ENCODE data around the gene KRT5. TPM values are rescaled to one million over a fixed set of nuclear protein-coding genes. Genes with fewer than 3 reads are reported as not detected.

KRT5 gene
- polyA plus RNA-seq, 1 of the 3 experiments (the other 2 are of a cell fraction), result not detected

DNA sequence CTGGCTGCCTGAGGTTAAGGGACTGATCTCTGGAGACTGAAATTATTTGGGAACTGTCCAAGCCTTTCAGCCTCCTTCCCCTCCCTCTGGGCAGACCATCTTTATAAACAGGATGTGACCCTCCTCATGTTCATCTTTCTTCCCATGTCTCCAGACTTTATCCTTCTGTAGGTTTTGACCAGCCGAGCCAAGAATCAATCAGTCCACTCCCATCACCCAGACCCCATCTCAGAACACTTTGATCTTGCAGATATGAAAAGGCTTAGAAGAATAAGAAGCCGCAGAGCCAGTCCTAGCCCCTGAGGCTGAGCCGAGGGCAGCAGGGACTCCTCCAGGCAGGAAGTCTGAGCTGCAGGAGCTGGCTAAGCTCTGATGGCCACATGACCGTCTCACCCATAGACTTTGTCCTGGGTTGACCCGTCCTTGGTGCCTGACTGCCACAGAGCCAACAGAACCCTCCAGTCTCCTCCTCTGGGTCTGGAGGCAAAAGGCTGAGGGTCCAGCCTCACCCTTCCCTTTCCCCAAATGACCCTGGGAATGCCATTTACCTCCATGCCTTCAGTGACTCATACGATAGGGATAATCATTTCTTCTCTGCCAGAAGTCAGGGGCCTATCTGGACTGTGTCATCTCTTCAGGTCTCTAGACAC is 31.1 kb upstream of the KRT5 start:
- Histone ChIP-seq H4K20me1 (ENCODE audit: insufficient read depth) (no peaks in the 10 kb centered on the region), H3K79me2 (ENCODE audit: insufficient read depth) (no peaks in the 10 kb centered on the region), H3K9me2 (no peaks in the 10 kb centered on the region), H2AFZ (ENCODE audit: low read depth) (no peak overlapping the region), H3F3A (replicated peaks; ENCODE audit: insufficient read depth) (no peaks in the 10 kb centered on the region), H3K9me3 (no peaks in the 10 kb centered on the region), H3K9ac (no peak overlapping the region), H3K27me3 (ENCODE audit: insufficient read depth) (peaks cover 59% of the 10 kb centered on the region), H3K4me3 (ENCODE audit: low read depth in 2 of 2, low read length in 1 of 2) (no peak overlapping the region), H3K36me3 (replicated peaks in 1 of 2; ENCODE audit: control insufficient read depth in 1 of 2, insufficient read depth in 2 of 2, low read length in 1 of 2) (no peaks in the 10 kb centered on the region), H3K4me2 (no peak overlapping the region), H3K27ac (ENCODE audit: low read depth in 2 of 2, low read length in 1 of 2) (no peak overlapping the region), H3K4me1 (ENCODE audit: control insufficient read depth in 1 of 2, insufficient read depth in 2 of 2, low read depth in 1 of 2, low read length in 1 of 2) (no peaks in the 10 kb centered on the region)
- POLR2A ChIA-PET, result no interaction called here
- TF ChIP-seq, protein P1, sequence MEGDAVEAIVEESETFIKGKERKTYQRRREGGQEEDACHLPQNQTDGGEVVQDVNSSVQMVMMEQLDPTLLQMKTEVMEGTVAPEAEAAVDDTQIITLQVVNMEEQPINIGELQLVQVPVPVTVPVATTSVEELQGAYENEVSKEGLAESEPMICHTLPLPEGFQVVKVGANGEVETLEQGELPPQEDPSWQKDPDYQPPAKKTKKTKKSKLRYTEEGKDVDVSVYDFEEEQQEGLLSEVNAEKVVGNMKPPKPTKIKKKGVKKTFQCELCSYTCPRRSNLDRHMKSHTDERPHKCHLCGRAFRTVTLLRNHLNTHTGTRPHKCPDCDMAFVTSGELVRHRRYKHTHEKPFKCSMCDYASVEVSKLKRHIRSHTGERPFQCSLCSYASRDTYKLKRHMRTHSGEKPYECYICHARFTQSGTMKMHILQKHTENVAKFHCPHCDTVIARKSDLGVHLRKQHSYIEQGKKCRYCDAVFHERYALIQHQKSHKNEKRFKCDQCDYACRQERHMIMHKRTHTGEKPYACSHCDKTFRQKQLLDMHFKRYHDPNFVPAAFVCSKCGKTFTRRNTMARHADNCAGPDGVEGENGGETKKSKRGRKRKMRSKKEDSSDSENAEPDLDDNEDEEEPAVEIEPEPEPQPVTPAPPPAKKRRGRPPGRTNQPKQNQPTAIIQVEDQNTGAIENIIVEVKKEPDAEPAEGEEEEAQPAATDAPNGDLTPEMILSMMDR (IDR thresholded peaks at IDR 0.05), result no peak
- no peak for TF ChIP-seq JUND (IDR thresholded peaks at IDR 0.05)
- no peak for TF ChIP-seq RAD21 (IDR thresholded peaks at IDR 0.05; ENCODE audit: low read length)
- TF ChIP-seq POLR2AphosphoS5 (IDR thresholded peaks at IDR 0.05; ENCODE audit: low read depth, low read length), result no peak
- no peak for TF ChIP-seq TCF12 (IDR thresholded peaks at IDR 0.05)
- no peak for TF ChIP-seq EZH2phosphoT487 (IDR thresholded peaks at IDR 0.05; ENCODE audit: borderline replicate concordance, low read depth)
- TF ChIP-seq TEAD4 (IDR thresholded peaks at IDR 0.05; ENCODE audit: borderline replicate concordance, insufficient read depth), result no peak
- no peak for TF ChIP-seq SMC3 (IDR thresholded peaks at IDR 0.05; ENCODE audit: low read depth, low read length)
- no peak for TF ChIP-seq FOXM1 (IDR thresholded peaks at IDR 0.05; ENCODE audit: low read depth)
- CTCF ChIA-PET, result no interaction called here
- 20% methylated on average over 6 of the region's 6 CpGs for WGBS (ENCODE audit: low lambda C conversion rate)
- DNase-seq, result no peak

- ChIA-PET CTCF (no interaction called here), POLR2A (no interaction called here)
- H3K4me1 ChIP-seq (ENCODE audit: control insufficient read depth in 1 of 2, insufficient read depth in 2 of 2, low read depth in 1 of 2, low read length in 1 of 2), result no peaks in the 10 kb centered on the region
- H3K4me3 ChIP-seq (ENCODE audit: low read depth in 2 of 2, low read length in 1 of 2), result no peak overlapping the region
- no peaks in the 10 kb centered on the region for H3K9me2 ChIP-seq
- H3K79me2 ChIP-seq (ENCODE audit: insufficient read depth), result no peaks in the 10 kb centered on the region
- WGBS (ENCODE audit: low lambda C conversion rate), result 49% methylated on average over 15 of the region's 15 CpGs
- no peaks in the 10 kb centered on the region for H3K36me3 ChIP-seq (replicated peaks in 1 of 2; ENCODE audit: control insufficient read depth in 1 of 2, insufficient read depth in 2 of 2, low read length in 1 of 2)
- TF ChIP-seq, protein P2, sequence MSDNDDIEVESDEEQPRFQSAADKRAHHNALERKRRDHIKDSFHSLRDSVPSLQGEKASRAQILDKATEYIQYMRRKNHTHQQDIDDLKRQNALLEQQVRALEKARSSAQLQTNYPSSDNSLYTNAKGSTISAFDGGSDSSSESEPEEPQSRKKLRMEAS (IDR thresholded peaks at IDR 0.05; ENCODE audit: low read depth), result no peak
- TF ChIP-seq SMC3 (IDR thresholded peaks at IDR 0.05; ENCODE audit: low read depth, low read length) (no peak), MEF2A (IDR thresholded peaks at IDR 0.05; ENCODE audit: borderline replicate concordance, low read depth) (no peak), NRF1 (IDR thresholded peaks at IDR 0.05; ENCODE audit: low read depth, low read length) (no peak), POLR2AphosphoS5 (IDR thresholded peaks at IDR 0.05; ENCODE audit: low read depth, low read length) (no peak), ELF1 (IDR thresholded peaks at IDR 0.05) (no peak), PBX3 (IDR thresholded peaks at IDR 0.05) (no peak), TAF1 (IDR thresholded peaks at IDR 0.05; ENCODE audit: borderline replicate concordance, low read depth, low read length) (no peak), TCF12 (IDR thresholded peaks at IDR 0.05) (no peak), NFIC (IDR thresholded peaks at IDR 0.05; ENCODE audit: borderline replicate concordance) (no peak), TEAD4 (IDR thresholded peaks at IDR 0.05; ENCODE audit: borderline replicate concordance, insufficient read depth) (no peak), FOSL2 (IDR thresholded peaks at IDR 0.05; ENCODE audit: borderline replicate concordance, low read depth) (no peak)
- TF ChIP-seq, protein P3, sequence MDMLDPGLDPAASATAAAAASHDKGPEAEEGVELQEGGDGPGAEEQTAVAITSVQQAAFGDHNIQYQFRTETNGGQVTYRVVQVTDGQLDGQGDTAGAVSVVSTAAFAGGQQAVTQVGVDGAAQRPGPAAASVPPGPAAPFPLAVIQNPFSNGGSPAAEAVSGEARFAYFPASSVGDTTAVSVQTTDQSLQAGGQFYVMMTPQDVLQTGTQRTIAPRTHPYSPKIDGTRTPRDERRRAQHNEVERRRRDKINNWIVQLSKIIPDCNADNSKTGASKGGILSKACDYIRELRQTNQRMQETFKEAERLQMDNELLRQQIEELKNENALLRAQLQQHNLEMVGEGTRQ (IDR thresholded peaks at IDR 0.05; ENCODE audit: borderline replicate concordance, low read depth, low read length), result no peak
- TF ChIP-seq, protein P4, sequence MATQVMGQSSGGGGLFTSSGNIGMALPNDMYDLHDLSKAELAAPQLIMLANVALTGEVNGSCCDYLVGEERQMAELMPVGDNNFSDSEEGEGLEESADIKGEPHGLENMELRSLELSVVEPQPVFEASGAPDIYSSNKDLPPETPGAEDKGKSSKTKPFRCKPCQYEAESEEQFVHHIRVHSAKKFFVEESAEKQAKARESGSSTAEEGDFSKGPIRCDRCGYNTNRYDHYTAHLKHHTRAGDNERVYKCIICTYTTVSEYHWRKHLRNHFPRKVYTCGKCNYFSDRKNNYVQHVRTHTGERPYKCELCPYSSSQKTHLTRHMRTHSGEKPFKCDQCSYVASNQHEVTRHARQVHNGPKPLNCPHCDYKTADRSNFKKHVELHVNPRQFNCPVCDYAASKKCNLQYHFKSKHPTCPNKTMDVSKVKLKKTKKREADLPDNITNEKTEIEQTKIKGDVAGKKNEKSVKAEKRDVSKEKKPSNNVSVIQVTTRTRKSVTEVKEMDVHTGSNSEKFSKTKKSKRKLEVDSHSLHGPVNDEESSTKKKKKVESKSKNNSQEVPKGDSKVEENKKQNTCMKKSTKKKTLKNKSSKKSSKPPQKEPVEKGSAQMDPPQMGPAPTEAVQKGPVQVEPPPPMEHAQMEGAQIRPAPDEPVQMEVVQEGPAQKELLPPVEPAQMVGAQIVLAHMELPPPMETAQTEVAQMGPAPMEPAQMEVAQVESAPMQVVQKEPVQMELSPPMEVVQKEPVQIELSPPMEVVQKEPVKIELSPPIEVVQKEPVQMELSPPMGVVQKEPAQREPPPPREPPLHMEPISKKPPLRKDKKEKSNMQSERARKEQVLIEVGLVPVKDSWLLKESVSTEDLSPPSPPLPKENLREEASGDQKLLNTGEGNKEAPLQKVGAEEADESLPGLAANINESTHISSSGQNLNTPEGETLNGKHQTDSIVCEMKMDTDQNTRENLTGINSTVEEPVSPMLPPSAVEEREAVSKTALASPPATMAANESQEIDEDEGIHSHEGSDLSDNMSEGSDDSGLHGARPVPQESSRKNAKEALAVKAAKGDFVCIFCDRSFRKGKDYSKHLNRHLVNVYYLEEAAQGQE (IDR thresholded peaks at IDR 0.05; ENCODE audit: low read depth, low read length), result no peak
- no peaks in the 10 kb centered on the region for H3F3A ChIP-seq (replicated peaks; ENCODE audit: insufficient read depth)
- no peaks in the 10 kb centered on the region for H4K20me1 ChIP-seq (ENCODE audit: insufficient read depth)
- H3K9me3 ChIP-seq, result no peaks in the 10 kb centered on the region
- no peak overlapping the region for H3K4me2 ChIP-seq
- H3K27ac ChIP-seq (ENCODE audit: low read depth in 2 of 2, low read length in 1 of 2), result no peak overlapping the region
- H2AFZ ChIP-seq (ENCODE audit: low read depth), result no peak overlapping the region
- H3K9ac ChIP-seq, result no peak overlapping the region
- DNase-seq, result no peak
- H3K27me3 ChIP-seq (ENCODE audit: insufficient read depth), result peaks cover 52% of the 10 kb centered on the region; the same call in 1 of the 2 replicates
Observed at GRCh38 chr12:52546126-52546525, 25.9 kb upstream of the KRT5 start.

Measured in SK-N-SH (cell line).